HepG2 (cell line): ENCODE data around the gene RAPH1. TPM values are rescaled to one million over a fixed set of nuclear protein-coding genes. Genes with fewer than 3 reads are reported as not detected.
"Not testable (repeated sequence)": the region's sequence is repeated elsewhere in the genome, so short reads cannot be mapped to it uniquely, and the experiment has no call there.

Experiments used
- ATAC-seq: fragments of 200-7000 bp; cut with Tn5 transposase; 3 replicates; pipeline ENCODE4 v1.9.1; 2020; ENCODE audit warnings: mild to moderate bottlenecking, moderate library complexity
- BruUV-seq: library from RNA; stranded (reverse); fragments of 400-500 nt; replicated peaks from 2 replicates; lab custom pipeline; 2021; lab: Mats Ljungman, UMichigan
- CTCF ChIA-PET: fragments of 300-600 bp; formaldehyde crosslinking; extraction: SDS; loops from one replicate; lab custom pipeline; 2021; ENCODE audit warnings: low total read pairs, inconsistent platforms, low intra/inter-chr PET ratio; lab: Yijun Ruan, JAX
- POLR2A ChIA-PET: fragments of 350-600 bp; sonication (Branson Sonifier 250); formaldehyde crosslinking; loops from one replicate; lab custom pipeline; 2020; ENCODE audit warnings: antibody characterized with exemption, inconsistent platforms; lab: Yijun Ruan, JAX
- DNase-seq: peaks from one replicate; pipeline ENCODE4 v3.0.0-alpha.2; 2015; ENCODE audit warnings: low spot score
- FAIRE-seq: peaks from 3 replicates; lab custom pipeline; 2011; peaks lifted over from hg19 to GRCh38; lab: Jason Lieb, UNC
- H2AFZ ChIP-seq: one replicate; pipeline ENCODE4 v1.6.1; 2011; ENCODE audit warnings: low read length, inconsistent platforms
- H3K27ac ChIP-seq: fragments of 300-600 bp; 3 replicates; pipeline ENCODE4 v1.8.0; 2011; ENCODE audit warnings: mixed run types, mild to moderate bottlenecking, mixed read lengths, low read length, inconsistent platforms; ENCODE audit not compliant: insufficient read depth; ENCODE audit errors: extremely low read length
- H3K27me3 ChIP-seq, 2 experiments: fragments of 200-600 bp in 1 of 2; 2 replicates in 1 of 2; 3 replicates in 1 of 2; pipeline versions ENCODE4 v1.6.0 to v1.8.0; 2011; ENCODE audit warnings: low read length in 2 of 2, mild to moderate bottlenecking in 2 of 2, moderate library complexity in 2 of 2, inconsistent platforms in 1 of 2; ENCODE audit not compliant: insufficient read depth in 2 of 2, control insufficient read depth in 1 of 2
- H3K36me3 ChIP-seq, 2 experiments: fragments of 200-600 bp in 1 of 2; replicated peaks in 1 of 2; 2 replicates in 1 of 2; 3 replicates in 1 of 2; pipeline versions ENCODE4 v1.5.1 to v1.8.0; 2011; ENCODE audit warnings: low read length in 2 of 2, inconsistent platforms in 1 of 2; ENCODE audit not compliant: insufficient read depth in 2 of 2, control insufficient read depth in 1 of 2
- H3K4me1 ChIP-seq: 2 replicates; pipeline ENCODE4 v1.5.1; 2012; ENCODE audit warnings: low read length, inconsistent platforms; ENCODE audit not compliant: insufficient read depth
- H3K4me2 ChIP-seq: 2 replicates; pipeline ENCODE4 v1.6.0; 2011; ENCODE audit warnings: low read depth, low read length, inconsistent platforms
- H3K4me3 ChIP-seq, 3 experiments: fragments of 200-600 bp in 1 of 3; sonication (generic), shearing (Covaris generic) in 1 of 3; replicated peaks in 1 of 3; 2 replicates each; pipeline ENCODE4 v1.5.1; 2011 to 2016; ENCODE audit warnings: low read length in 3 of 3, inconsistent platforms in 2 of 3, low read depth in 2 of 3, mild to moderate bottlenecking in 2 of 3, control low read depth in 1 of 3, mixed read lengths in 1 of 3; ENCODE audit not compliant: insufficient read depth in 1 of 3
- H3K79me2 ChIP-seq: one replicate; pipeline ENCODE4 v1.6.1; 2011; ENCODE audit warnings: low read length, inconsistent platforms; ENCODE audit not compliant: insufficient read depth
- H3K9ac ChIP-seq: 2 replicates; pipeline ENCODE4 v1.6.0; 2011; ENCODE audit warnings: mild to moderate bottlenecking, low read depth, low read length, inconsistent platforms; ENCODE audit not compliant: insufficient read depth
- H3K9me3 ChIP-seq: 2 replicates; pipeline ENCODE4 v1.5.1; 2012; ENCODE audit warnings: mild to moderate bottlenecking, low read length
- H4K20me1 ChIP-seq: 2 replicates; pipeline ENCODE4 v1.6.0; 2011; ENCODE audit warnings: inconsistent platforms, mild to moderate bottlenecking, low read length, moderate library complexity; ENCODE audit not compliant: insufficient read depth
- HMG20A ChIP-seq: IDR thresholded peaks from 2 replicates; pipeline ENCODE4 v1.6.1; 2016; ENCODE audit warnings: borderline replicate concordance
- ZMYM3 ChIP-seq: sonication (generic); formaldehyde crosslinking; IDR thresholded peaks from 2 replicates; pipeline ENCODE4 v1.5.1; 2020; ENCODE audit warnings: mild to moderate bottlenecking, missing genetic modification reagents
- ZNF431 ChIP-seq: sonication (generic); formaldehyde crosslinking; IDR thresholded peaks from 2 replicates; pipeline ENCODE4 v1.9.0; 2022; ENCODE audit warnings: missing genetic modification reagents, low read depth, mild to moderate bottlenecking, borderline replicate concordance
- WGBS: methylation state at CpG from one replicate; pipeline ENCODE4 v1.1.6; 2017; ENCODE audit warnings: low lambda C conversion rate; 5-methylcytosine and 5-hydroxymethylcytosine counted together
- in situ Hi-C: cut with HindIII; loops from 2 replicates; pipeline ENCODE4 v1.10.0; 2017; ENCODE audit warnings: low pct_unique_long_range_greater_than_20kb; ENCODE audit not compliant: extremely low pct_ligation_motif_present
- intact Hi-C: fragments of 100-400 bp; cut with micrococcal nuclease; formaldehyde crosslinking; loops from one replicate; pipeline ENCODE4 v1.10.0; 2022; ENCODE audit not compliant: unreplicated experiment
- polyA plus RNA-seq, 8 experiments: library from polyadenylated mRNA; depleted of rRNA in 3 of 8; stranded (reverse) in 7 of 8; unstranded in 1 of 8; fragments of >200 nt; fragmentation: Illumina TruSeq in 4 of 8; extraction: Trizol in 4 of 8; gene quantifications; 2 replicates each; pipeline versions ENCODE4 v1.2.1 to v1.2.3, GENCODE V29; 2011 to 2016; ENCODE audit warnings: low read depth in 4 of 8, missing spikeins in 1 of 8, mixed read lengths in 1 of 8; ENCODE audit not compliant: insufficient read depth in 1 of 8
- total RNA-seq, 5 experiments: library from RNA; depleted of rRNA; stranded (reverse); fragments of >200 nt; fragmentation: Illumina TruSeq; extraction: Trizol; gene quantifications; 2 replicates each; pipeline ENCODE4 v1.2.3, GENCODE V29; 2016; ENCODE audit warnings: low read depth in 1 of 5

The RAPH1 gene
- total and polyA plus RNA-seq, 2 of the 13 experiments (the other 11 are each of a cell fraction or from before 2014, with no cell fraction given): 5.3 to 6.7 TPM

GRCh38 chr2:203540598-203540997 lies 5.5 kb upstream of the RAPH1 start:
- H3K27ac ChIP-seq, H3K79me2 ChIP-seq, ATAC-seq, DNase-seq, H3K27me3 ChIP-seq, H3K9me3 ChIP-seq, intact Hi-C loops, FAIRE-seq, H3K4me2 ChIP-seq, BruUV-seq, CTCF ChIA-PET, H3K4me3 ChIP-seq, H3K9ac ChIP-seq, H3K36me3 ChIP-seq, H2AFZ ChIP-seq, H4K20me1 ChIP-seq, POLR2A ChIA-PET, in situ Hi-C loops: not testable (repeated sequence)
- peaks cover 22% of the 10 kb centered on the region for H3K4me1 ChIP-seq
- 66% methylated on average over 3 of the region's 3 CpGs for WGBS

- POLR2A ChIA-PET, intact Hi-C loops, CTCF ChIA-PET: not testable (repeated sequence)
Observed at GRCh38 chr2:203538237-203538636, 3.1 kb upstream of the RAPH1 start.

GRCh38 chr2:203536586-203536951 lies 1.5 kb upstream of the RAPH1 start:
- 92% methylated on average over 2 of the region's 2 CpGs for WGBS
- peaks cover 30% of the 10 kb centered on the region for H3K4me1 ChIP-seq
- ATAC-seq, H3K36me3 ChIP-seq, H4K20me1 ChIP-seq, H3K9me3 ChIP-seq, H3K27me3 ChIP-seq, H3K27ac ChIP-seq, DNase-seq, in situ Hi-C loops, FAIRE-seq, intact Hi-C loops, BruUV-seq, CTCF ChIA-PET, H3K9ac ChIP-seq: not testable (repeated sequence)
- peaks cover 30% of the 10 kb centered on the region for H3K79me2 ChIP-seq
- H2AFZ ChIP-seq: peak overlapping the region; percentile 21
- peak overlapping the region; percentile 77 for H3K4me2 ChIP-seq
- TF ChIP-seq HMG20A (CRISPR knock-in tag) (peak; percentile 51; the same call in 1 of the 2 replicates), ZMYM3 (peak; percentile 42; the same call in 1 of the 2 replicates)
- peak overlapping the region in 2 of 3 experiments; percentile 67 to 97; a peak in 1 of 6 replicates for H3K4me3 ChIP-seq
- POLR2A ChIA-PET: interaction anchor here (0.9 to 1.3 kb wide), 2 partner anchors 48 to 113 kb away, joined by 3 read pairs; no protein-coding TSS in a partner anchor

More at GRCh38 chr2:203538237-203538636, 3.1 kb upstream of the RAPH1 start:
- not testable (repeated sequence) for FAIRE-seq, DNase-seq
- peak; percentile 96 for TF ChIP-seq ZNF431 (CRISPR knock-in tag)
- TF ChIP-seq, all 625 proteins: peak for 1; not testable (repeated sequence) for 624
- H3K9me3 ChIP-seq, H3K27me3 ChIP-seq, H3K9ac ChIP-seq, H2AFZ ChIP-seq, in situ Hi-C loops, H3K4me2 ChIP-seq, H3K4me3 ChIP-seq, H4K20me1 ChIP-seq, H3K27ac ChIP-seq, BruUV-seq, H3K36me3 ChIP-seq, ATAC-seq: not testable (repeated sequence)
- 47% methylated on average over 4 of the region's 4 CpGs for WGBS
- Histone ChIP-seq H3K4me1 (peaks cover 17% of the 10 kb centered on the region), H3K79me2 (peaks cover 13% of the 10 kb centered on the region)
